Ishikawa (cell line): Measurements from ENCODE around the gene ACTRT2.

Source experiments
- FOXM1 ChIP-seq: IDR thresholded peaks from 2 replicates; pipeline ENCODE4 v1.6.1; 2012; ENCODE audit warnings: low read depth, borderline replicate concordance
- MAX ChIP-seq: IDR thresholded peaks from 2 replicates; pipeline ENCODE4 v1.6.1; 2012

GRCh38 chr1:3001471-3002348 is 19.6 kb upstream of the ACTRT2 start:
- TF ChIP-seq FOXM1 (no peak), MAX (no peak)
